Sigmoid colon (tissue), 7 donors: ENCODE data around the gene UMPS. TPM values are rescaled to one million over a fixed set of nuclear protein-coding genes. Genes with fewer than 3 reads are reported as not detected.

Source experiments
- DNase-seq: peaks from one replicate; pipeline ENCODE4 v3.0.0-alpha.2; 2019
- H3K27ac ChIP-seq, 4 donors: fragments of 200-600 bp; sonication (generic); one replicate each; pipeline ENCODE4 v1.5.1; 2016 to 2019; ENCODE audit warnings: mild to moderate bottlenecking in 1 of 4
- H3K27me3 ChIP-seq, 3 donors: fragments of 200-600 bp; sonication (generic); one replicate each; pipeline ENCODE4 v1.5.1; 2019; ENCODE audit warnings: mild to moderate bottlenecking in 1 of 3
- H3K36me3 ChIP-seq, 4 donors: fragments of 200-600 bp; sonication (generic); one replicate each; pipeline ENCODE4 v1.5.1; 2016 to 2019
- H3K4me1 ChIP-seq, 4 donors: fragments of 200-600 bp; sonication (generic); one replicate each; pipeline ENCODE4 v1.5.1; 2017 to 2019
- H3K4me3 ChIP-seq, 4 donors: fragments of 200-600 bp; sonication (generic); one replicate each; pipeline ENCODE4 v1.5.1; 2017 to 2019; ENCODE audit warnings: mild to moderate bottlenecking in 2 of 4, moderate library complexity in 1 of 4
- H3K9me3 ChIP-seq, 4 donors: fragments of 200-600 bp in 3 of 4; sonication (generic) in 3 of 4; one replicate each; pipeline versions ENCODE4 v1.5.1 to v1.6.1; 2013 to 2019
- EP300 ChIP-seq, 4 donors: sonication (generic); formaldehyde crosslinking; IDR thresholded peaks; one replicate each; pipeline ENCODE4 v1.6.1; 2017; ENCODE audit warnings: antibody characterized with exemption in 4 of 4
- POLR2A ChIP-seq, 2 donors: fragments of 450-650 bp; IDR thresholded peaks; one replicate each; pipeline ENCODE4 v1.6.1; 2016; ENCODE audit warnings: antibody characterized with exemption in 2 of 2, mild to moderate bottlenecking in 2 of 2, moderate library complexity in 2 of 2
- POLR2AphosphoS5 ChIP-seq, 4 donors: sonication (generic); formaldehyde crosslinking; IDR thresholded peaks; one replicate each; pipeline ENCODE4 v1.6.1; 2017; ENCODE audit warnings: antibody characterized with exemption in 4 of 4
- WGBS, 2 donors: extraction: QIAGEN DNeasy Blood & Tissue Kit; methylation state at CpG; one replicate each; pipeline ENCODE4 v1.1.7; 2013; 5-methylcytosine and 5-hydroxymethylcytosine counted together
- intact Hi-C: fragments of 100-400 bp; cut with DNase I; formaldehyde crosslinking; loops from one replicate; pipeline ENCODE4 v1.15.1; 2023
- polyA plus RNA-seq, 3 donors: library from polyadenylated mRNA; stranded (reverse); fragments of 200-250 nt; gene quantifications; one replicate each; pipeline ENCODE4 v1.2.3, GENCODE V29; 2013
- total RNA-seq, 4 donors: library from RNA; depleted of rRNA; stranded (reverse); fragments of >200 nt; gene quantifications; one replicate each; pipeline ENCODE4 v1.1.0, GENCODE V29; 2016
- TF ChIP-seq, protein P1 (sequence below), 4 experiments: fragments of 450-650 bp in 3 of 4; fragments of 200-600 bp in 1 of 4; IDR thresholded peaks; one replicate each; pipeline ENCODE4 v1.5.1; 2016 to 2019; ENCODE audit warnings: antibody characterized with exemption in 4 of 4, mild to moderate bottlenecking in 3 of 4, moderate library complexity in 2 of 4
- donor health status: healthy with polysubstance abuse.
- donor health status: Bipolar disorder and iron deficiency.
- donor health status: healthy.

Gene UMPS
- total and polyA plus RNA-seq, 7 donors: 16.7 to 25.1 (median 20.3) TPM

- H3K36me3 ChIP-seq: peaks cover 3 to 65% (median 49%) of the 10 kb centered on the region in 4 donors
- no peak overlapping the region for H3K27ac ChIP-seq
- no peak overlapping the region for H3K4me3 ChIP-seq
- intact Hi-C loops: no loop called here
- H3K4me1 ChIP-seq: peaks cover 0 to 24% (median 18%) of the 10 kb centered on the region in 4 donors
- no peaks in the 10 kb centered on the region for H3K9me3 ChIP-seq
- TF ChIP-seq POLR2A (IDR thresholded peaks at IDR 0.05) (no peak), EP300 (IDR thresholded peaks at IDR 0.05) (no peak), POLR2AphosphoS5 (IDR thresholded peaks at IDR 0.05) (no peak)
- TF ChIP-seq, protein P1, sequence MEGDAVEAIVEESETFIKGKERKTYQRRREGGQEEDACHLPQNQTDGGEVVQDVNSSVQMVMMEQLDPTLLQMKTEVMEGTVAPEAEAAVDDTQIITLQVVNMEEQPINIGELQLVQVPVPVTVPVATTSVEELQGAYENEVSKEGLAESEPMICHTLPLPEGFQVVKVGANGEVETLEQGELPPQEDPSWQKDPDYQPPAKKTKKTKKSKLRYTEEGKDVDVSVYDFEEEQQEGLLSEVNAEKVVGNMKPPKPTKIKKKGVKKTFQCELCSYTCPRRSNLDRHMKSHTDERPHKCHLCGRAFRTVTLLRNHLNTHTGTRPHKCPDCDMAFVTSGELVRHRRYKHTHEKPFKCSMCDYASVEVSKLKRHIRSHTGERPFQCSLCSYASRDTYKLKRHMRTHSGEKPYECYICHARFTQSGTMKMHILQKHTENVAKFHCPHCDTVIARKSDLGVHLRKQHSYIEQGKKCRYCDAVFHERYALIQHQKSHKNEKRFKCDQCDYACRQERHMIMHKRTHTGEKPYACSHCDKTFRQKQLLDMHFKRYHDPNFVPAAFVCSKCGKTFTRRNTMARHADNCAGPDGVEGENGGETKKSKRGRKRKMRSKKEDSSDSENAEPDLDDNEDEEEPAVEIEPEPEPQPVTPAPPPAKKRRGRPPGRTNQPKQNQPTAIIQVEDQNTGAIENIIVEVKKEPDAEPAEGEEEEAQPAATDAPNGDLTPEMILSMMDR (IDR thresholded peaks at IDR 0.05): no peak
- 80 to 81% methylated on average over 5 of the region's 5 CpGs for WGBS, 2 donors
- DNase-seq: no peak
- no peaks in the 10 kb centered on the region for H3K27me3 ChIP-seq
Observed at GRCh38 chr3:124764746-124765145, 34.5 kb downstream of the UMPS start.

DNA sequence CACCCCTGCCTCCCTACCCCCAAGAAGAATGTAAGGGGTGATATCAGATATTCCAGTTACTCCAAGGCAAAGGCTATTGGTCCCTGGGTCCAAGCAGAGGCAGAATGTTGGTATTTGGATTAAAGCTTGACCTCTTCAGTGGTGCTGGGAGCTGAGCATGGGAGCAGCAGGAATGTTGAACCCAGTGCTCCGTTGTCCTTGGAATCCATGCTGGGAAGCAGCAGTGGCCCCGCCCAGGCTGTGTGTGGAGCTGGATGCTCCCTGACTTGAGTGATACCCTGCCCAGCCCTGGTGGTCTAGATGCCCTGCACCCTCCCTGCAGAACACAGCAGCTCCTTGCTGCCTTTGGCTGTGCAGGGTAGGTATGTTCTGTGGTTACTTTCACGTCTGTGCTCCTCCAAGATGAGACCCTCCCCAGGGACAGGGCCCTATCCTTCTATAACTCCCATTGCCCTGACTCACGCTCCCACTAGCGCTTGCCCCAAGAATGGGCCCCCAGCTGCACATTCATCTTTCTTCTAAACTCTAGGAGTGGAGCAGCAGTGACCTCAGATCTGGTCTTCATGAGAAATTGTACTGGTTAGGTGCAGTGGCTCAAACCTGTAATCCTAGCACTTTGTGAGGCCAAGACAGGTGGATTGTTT, 35.1 kb downstream of the UMPS start:
- TF ChIP-seq POLR2AphosphoS5 (IDR thresholded peaks at IDR 0.05) (no peak), POLR2A (IDR thresholded peaks at IDR 0.05) (no peak)
- DNase-seq: no peak
- H3K4me3 ChIP-seq: no peak overlapping the region
- peaks cover 0 to 28% (median 22%) of the 10 kb centered on the region in 4 donors for H3K4me1 ChIP-seq
- H3K36me3 ChIP-seq: peaks cover 3 to 65% (median 49%) of the 10 kb centered on the region in 4 donors
- intact Hi-C loops: no loop called here
- no peaks in the 10 kb centered on the region for H3K27me3 ChIP-seq
- 81 to 87% methylated on average over 5 of the region's 5 CpGs for WGBS, 2 donors
- H3K27ac ChIP-seq: no peak overlapping the region
- H3K9me3 ChIP-seq: no peaks in the 10 kb centered on the region

DNA sequence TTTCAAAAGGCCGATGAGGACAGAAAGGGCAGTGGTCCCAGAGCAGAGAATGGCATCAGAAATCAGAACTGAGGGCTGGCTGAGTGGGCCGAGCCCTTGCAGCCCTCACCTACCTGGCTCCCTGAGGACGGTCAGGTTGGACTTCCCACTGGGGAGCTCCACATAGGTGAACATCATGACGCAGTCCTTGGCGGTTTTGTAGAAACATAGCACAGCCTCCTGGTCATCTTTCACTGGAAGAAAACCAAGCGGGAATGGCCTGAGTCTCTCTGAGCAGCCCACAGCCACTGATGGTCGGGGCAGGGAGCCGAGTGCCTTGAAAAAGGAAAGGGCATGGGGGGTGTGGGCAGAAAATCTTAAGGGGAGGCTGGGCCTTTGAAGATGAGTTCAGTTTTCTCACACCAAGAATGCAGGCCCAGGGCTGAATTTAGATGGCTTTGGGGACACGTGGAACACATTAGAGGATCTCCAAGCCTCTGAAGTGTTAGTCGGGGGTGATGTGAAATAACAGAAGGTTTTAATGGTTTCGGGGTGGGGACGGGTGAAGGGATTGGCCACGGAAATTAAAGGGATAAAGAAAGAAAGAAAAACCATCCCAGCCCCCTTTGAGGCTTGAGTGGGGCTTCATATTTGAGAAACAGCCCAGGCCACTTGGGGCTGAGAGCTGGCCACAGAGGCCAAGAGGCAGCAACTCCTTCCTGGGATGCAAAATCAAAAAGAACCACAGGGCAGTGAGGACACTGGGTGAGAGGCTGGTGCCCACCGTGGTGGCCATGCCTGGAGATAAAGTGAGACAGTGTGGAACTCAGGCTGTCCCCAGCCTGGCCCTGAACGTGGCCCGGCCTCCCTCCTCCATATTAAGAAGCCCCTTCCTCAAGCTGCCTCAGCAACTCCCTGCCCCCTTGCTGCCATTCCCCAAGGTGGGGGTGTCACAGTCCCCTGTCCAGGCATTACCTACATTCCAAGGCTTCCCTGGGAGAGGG, 36.2 kb downstream of the UMPS start:
- Histone ChIP-seq H3K27me3 (no peaks in the 10 kb centered on the region), H3K27ac (no peak overlapping the region), H3K4me3 (no peak overlapping the region), H3K9me3 (no peaks in the 10 kb centered on the region), H3K4me1 (peaks cover 0 to 30% (median 23%) of the 10 kb centered on the region in 4 donors), H3K36me3 (peaks cover 3 to 65% (median 49%) of the 10 kb centered on the region in 4 donors)
- intact Hi-C loops: no loop called here
- 90 to 93% methylated on average over 16 of the region's 16 CpGs for WGBS, 2 donors
- TF ChIP-seq EP300 (IDR thresholded peaks at IDR 0.05) (no peak), POLR2A (IDR thresholded peaks at IDR 0.05) (no peak), POLR2AphosphoS5 (IDR thresholded peaks at IDR 0.05) (no peak)
- TF ChIP-seq, protein P1 (IDR thresholded peaks at IDR 0.05): no peak
- no peak for DNase-seq

DNA sequence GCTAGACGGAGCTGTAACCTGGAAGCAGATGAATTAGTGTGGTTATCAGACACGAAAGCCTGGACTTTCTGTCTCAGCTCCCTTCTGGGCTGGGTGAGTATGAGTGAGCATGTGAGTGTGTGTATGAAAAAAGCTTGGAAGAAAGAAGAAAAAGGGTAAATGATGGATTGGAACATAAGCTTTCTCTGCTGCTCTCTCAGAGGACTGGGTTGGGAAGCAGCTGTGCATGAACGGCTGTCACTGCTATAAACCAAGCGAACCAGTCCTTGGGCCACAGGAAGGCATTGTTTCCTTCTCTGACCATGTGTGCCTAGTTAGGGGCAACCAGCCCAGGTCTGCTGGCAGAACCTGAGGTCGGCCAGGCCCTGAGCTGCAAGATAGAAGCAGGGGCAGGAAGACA, 37.0 kb downstream of the UMPS start:
- no peaks in the 10 kb centered on the region for H3K9me3 ChIP-seq
- H3K4me3 ChIP-seq: no peak overlapping the region
- no peaks in the 10 kb centered on the region for H3K27me3 ChIP-seq
- TF ChIP-seq POLR2AphosphoS5 (IDR thresholded peaks at IDR 0.05) (no peak), POLR2A (IDR thresholded peaks at IDR 0.05) (no peak), EP300 (IDR thresholded peaks at IDR 0.05) (no peak)
- TF ChIP-seq, protein P1 (IDR thresholded peaks at IDR 0.05): no peak
- 81 to 89% methylated on average over 5 of the region's 5 CpGs for WGBS, 2 donors
- intact Hi-C loops: no loop called here
- peaks cover 3 to 65% (median 49%) of the 10 kb centered on the region in 4 donors for H3K36me3 ChIP-seq
- H3K27ac ChIP-seq: no peak overlapping the region
- H3K4me1 ChIP-seq: peaks cover 0 to 31% (median 25%) of the 10 kb centered on the region in 4 donors
- no peak for DNase-seq

DNA sequence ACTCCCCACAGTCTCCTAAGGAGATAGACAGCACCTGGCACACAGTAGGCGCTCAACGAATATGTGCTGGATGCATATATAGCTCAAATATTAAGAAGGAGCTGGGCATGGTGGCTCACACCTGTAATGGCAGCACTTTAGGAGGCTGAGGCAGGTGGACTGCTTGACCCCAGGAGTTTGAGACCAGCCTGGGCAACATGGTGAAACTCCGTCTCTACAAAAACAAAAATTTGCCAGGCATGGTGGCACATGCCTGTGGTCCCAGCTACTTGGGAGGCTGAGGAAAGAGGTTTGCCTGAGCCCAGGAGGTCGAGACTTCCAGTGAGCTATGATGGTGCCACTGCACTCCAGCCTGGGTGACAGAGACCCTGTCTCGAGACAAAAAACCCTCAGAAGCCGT, 37.4 kb downstream of the UMPS start:
- H3K36me3 ChIP-seq: peaks cover 3 to 65% (median 49%) of the 10 kb centered on the region in 4 donors

More for the DNA sequence above, 37.4 kb downstream of the UMPS start:
- H3K27ac ChIP-seq: no peak overlapping the region
- peaks cover 0 to 35% (median 30%) of the 10 kb centered on the region in 4 donors for H3K4me1 ChIP-seq
- H3K4me3 ChIP-seq: no peak overlapping the region
- TF ChIP-seq, protein P1 (IDR thresholded peaks at IDR 0.05): no peak
- no peak for TF ChIP-seq POLR2AphosphoS5 (IDR thresholded peaks at IDR 0.05)
- no peak for TF ChIP-seq EP300 (IDR thresholded peaks at IDR 0.05)
- TF ChIP-seq POLR2A (IDR thresholded peaks at IDR 0.05): no peak
- intact Hi-C loops: no loop called here
- H3K9me3 ChIP-seq: no peaks in the 10 kb centered on the region
- WGBS, 2 donors: 88 to 91% methylated on average over 6 of the region's 6 CpGs
- no peak for DNase-seq
- H3K27me3 ChIP-seq: no peaks in the 10 kb centered on the region
